ENCODE data around the gene LIN7A.
A peak's percentile ranks its signal among the peaks of the same experiment; 100 is the strongest.
"Not testable (repeated sequence)": the region's sequence is repeated elsewhere in the genome, so short reads cannot be mapped to it uniquely, and the experiment has no call there.

The LIN7A gene

DNA sequence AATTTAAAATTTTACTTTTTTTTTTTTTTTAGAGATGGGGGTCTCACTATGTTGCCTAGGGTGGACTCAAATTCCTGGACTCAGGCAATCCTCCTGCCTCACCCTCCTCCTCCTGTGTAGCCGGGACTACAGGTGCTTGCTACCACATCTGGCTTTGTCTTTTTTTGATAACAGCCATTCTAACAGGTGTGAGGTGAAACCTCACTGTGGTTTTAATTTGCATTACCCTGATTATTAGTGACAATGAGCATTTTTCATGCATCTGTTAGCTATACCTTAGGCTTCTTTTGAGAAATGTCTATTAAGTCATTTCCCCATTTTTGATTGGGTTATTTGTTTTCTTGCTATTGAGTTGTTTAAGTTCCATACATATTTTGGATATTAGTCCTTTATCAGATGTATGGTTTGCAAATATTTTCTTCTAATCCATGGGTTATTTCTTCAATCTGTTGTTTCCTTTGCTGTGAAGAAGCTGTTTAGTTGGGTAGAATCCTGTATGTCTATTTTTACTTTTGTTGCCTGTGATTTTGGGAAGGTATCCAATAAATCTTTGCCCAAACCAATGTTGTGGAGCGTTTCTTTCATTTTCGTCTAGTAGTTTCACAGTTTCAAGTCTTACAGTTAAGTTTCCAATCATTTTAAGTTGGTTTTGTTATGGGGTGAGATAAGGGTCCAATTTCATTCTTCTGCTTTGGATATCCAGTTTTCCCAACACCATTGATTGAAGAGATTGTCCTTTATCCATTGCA lies 134.9 kb downstream of the LIN7A start:
- no peak for DNase-seq

DNA sequence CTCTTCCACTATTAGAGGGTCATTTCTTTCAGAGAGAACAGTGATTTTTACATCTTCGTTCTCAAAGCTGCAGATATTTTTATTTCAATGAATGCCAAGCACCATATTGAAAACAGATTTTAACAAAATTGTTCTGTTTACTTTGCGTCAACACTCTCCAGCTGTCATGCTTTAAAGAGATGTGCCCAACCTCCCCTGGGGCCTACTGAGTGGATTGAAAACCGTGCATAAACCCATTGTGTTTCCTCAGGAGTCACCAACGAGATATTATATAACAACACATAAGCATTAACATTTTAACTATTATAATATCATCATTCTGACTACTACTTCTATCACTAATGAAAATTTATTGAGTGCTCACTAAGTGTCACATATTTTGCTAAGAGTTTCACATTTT lies 139.5 kb downstream of the LIN7A start:
- DNase-seq: no peak

DNA sequence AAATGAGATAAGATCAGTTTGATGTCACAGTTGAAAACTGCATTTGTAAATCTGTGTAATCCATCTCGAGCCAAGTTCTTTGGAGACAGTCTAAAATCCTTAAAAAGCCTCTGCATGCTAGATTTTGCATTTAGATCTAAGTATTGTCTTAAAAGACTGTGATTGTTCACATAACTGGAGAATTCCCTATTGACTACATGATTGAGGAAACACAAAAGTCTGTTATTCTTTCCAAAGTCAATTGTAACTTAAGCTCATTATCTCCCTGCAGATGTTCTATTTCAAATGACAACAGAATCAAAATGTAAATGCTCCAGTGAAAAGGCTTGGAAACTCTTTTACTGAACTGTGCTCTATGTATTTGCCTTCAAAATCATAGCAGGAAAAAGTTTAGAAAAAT lies 143.2 kb downstream of the LIN7A start:
- no peak for DNase-seq

DNA sequence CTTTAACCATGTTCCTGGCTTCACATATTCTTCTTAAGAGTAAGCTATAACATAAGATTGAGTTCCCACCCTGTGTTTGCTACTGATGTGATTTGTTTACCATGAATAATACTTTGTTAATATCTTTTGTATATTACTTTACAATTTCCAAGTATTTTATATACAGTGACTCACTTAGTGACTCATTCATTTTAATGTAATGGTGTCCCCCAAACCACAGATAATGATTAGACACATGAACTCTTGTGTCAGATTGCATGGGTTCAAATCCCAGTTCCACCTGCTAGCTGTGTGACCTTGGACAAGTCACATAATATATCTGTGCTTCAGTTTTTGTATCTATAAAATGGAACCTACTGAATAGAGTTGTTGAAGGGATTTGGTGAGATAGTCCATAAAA lies 144.9 kb downstream of the LIN7A start:
- DNase-seq: peak; percentile 8

DNA sequence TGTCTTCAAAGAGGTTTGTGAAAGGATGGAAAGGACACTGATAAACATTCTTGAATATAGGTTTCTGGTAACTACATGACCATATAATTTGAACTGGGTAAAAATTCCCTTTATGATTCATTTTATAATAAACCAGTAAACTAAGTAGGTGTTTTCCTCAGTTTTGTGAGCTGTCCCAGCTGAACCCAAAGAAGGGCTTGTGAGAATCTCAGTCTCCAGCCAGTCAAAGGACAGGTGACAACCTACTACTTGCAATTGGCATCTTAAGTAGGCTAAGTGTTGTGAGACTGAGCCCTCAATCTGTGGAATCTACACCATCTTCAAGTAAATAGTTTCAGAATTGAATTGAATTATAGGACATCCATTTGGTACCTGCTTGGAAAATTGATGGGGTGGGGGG lies 145.9 kb downstream of the LIN7A start:
- no peak for DNase-seq

DNA sequence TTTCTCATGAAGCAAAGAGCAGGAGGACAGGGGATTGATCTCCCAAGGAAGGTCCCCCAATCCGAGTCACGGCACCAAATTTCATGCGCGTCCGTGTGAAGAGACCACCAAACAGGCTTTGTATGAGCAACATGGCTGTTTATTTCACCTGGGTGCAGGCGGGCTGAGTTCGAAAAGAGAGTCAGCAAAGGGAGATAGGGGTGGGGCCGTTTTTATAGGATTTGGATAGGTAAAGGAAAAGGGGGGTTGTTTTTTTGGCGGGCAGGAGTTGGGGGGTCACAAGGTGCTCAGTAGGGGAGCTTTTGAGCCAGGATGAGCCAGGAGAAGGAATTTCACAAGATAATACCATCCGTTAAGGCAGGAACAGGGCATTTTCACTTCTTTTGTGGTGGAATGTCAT lies 149.3 kb downstream of the LIN7A start:
- DNase-seq: not testable (repeated sequence)

DNA sequence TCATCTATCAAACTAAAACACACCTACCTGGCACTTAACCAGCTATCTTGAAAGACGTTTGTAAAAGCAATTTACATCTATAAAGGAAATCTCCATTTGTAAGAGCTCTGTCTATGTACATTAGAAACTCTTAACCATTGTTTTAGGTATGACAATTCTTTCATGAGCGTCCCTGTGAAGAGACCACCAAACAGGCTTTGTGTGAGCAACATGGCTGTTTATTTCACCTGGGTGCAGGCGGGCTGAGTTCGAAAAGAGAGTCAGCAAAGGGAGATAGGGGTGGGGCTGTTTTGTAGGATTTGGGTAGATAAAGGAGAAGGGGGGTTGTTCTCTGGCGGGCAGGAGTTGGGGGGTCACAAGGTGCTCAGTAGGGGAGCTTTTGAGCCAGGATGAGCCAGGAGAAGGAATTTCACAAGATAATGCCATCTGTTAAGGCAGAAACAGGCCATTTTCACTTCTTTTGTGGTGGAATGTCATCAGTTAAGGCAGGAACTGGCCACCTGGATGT lies 154.7 kb downstream of the LIN7A start:
- DNase-seq: not testable (repeated sequence)

DNA sequence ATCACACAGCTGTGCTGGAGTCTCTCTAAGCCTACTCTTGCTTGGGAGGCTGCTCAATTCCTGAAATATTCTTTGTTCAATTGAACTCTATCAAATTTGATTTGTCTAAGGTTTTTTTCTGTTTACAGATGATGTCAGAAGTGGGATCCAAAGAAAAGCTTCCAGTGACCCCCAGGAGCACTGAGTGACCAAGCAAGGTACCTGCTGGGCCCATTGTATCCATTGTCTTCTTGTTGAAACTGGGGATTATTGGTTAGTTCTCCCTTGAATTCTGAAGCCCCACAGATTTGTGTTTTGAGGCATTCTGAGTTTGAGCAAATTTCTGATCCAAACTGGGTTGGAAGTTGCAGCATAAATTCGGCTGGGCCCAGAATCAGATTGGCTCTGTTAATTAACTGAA lies 156.4 kb downstream of the LIN7A start:
- no peak for DNase-seq

DNA sequence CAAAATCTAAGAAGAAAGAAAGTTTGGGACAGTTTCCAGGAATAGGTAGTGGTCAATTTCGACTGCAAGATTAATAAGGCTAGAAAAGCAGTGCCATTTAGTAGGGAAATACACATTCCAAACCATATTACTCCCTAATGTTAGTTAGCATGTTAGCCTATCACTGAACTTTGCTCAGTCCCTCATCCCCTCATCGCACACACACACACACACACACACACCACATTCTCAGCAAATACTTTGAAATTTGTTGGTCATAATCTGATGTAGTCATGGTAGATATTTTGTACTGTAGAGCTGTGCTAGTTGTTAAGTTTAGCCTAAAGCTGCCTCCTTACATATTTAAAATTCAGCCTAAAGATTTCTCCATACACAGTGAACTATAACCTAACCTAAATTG lies 157.0 kb downstream of the LIN7A start:
- no peak for DNase-seq

DNA sequence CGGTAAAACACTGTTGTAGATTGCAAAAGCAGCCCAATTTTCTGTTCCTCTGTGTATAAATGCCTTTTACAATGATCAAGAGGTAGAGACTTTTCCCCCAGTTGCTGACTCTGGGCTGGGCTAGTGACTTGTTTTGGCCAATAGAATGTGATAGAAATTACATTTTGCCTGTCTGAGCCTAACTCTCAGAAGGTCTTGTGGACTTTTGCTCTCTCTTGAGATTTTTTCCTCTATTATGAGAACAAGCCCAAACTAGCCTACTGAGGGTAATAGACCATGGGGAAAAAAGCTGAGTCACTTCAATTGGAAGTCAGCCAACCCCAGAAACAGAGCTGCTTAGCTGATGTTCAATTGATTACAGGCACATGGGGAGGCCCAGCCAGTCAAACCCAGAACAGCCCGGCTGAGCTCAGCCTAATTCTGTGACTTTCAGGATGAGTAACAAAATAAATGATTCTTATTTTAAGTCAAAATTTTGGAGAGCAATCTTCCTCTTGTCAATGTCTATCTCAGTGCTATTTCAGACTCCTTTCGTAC lies 159.7 kb downstream of the LIN7A start:
- DNase-seq: peak; percentile 97

DNA sequence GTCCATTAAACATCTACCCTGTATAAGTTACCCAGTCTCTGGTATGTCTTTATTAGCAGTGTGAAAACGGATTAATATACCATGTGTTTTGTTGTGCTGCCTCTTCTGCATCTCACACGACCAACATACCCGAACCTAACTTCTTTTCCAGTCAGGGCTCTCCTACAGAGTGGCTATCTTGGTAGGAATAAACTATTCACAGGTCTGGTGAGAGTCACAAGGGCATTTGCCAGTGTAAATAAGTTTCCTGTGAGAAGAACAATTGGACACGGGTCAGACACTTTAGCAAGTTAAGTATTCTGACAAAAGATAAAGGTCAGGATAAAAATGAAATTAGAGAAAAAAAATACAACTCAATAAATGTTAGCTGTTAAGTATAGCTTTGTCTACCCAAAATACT lies 160.1 kb downstream of the LIN7A start:
- DNase-seq: no peak

DNA sequence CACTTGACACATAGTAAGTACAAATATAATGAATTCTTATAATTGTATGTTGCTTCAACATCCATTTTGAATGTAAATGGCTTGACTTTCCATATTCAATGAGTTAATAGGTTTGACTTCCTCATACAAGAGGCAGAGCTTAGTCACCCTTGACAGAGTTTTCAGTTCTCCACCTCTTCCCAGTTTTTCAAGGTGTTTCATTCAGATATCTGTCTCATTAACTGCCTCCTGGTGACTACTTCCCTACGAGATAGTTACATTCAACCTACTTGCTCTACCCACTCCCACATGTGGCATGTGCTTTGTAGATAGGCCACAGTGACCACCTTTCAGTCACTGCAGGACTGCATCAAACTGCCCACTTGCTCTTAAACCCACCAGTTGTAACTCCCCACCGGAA lies 161.0 kb downstream of the LIN7A start:
- DNase-seq: no peak

DNA sequence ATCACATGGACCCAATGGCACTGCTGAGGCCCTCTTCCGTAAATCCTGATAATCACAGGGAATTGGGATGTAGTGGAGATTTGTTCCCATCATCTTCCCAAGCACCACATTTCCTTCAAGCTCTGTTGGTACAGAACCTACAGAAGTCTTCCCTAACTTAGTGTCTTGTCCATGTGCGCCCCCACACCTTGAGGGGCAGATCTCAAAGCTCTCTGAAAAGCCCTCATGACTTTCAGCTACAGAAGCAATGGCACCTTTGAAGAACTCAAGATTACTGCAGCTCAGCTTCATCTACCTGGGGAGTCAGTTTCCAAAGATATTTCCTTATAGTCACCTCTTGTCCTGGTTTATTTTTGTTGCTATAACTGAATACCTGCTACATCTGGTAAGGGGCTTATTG lies 166.8 kb downstream of the LIN7A start:
- no peak for DNase-seq

DNA sequence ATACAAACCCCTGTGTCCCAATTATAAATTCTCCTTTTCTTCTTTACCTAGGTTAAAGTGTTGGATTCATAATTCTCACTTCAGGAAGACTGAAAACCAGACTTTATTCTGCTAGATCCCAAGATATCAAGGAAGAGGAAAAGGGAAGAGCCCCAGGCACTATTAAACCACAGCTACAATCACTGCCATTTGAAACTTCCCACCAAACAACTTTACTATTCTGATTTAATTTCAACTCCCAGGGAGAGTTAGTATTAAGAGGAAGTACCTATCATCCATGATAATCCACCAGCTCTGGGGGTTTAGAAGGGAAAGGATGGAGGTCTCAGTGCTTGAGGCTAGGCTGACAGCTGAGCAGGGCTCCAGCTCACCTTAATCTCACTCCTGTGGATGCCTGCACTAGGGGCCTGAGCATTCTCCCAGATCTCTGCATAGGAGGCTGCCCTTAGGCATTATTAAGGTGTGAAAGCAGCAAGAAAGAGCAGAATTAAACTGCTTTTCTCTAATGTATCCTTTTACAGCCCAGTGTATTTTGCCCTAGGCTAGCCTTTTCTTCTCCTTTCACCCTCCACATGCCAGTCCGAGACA lies 168.1 kb downstream of the LIN7A start:
- no peak for DNase-seq

DNA sequence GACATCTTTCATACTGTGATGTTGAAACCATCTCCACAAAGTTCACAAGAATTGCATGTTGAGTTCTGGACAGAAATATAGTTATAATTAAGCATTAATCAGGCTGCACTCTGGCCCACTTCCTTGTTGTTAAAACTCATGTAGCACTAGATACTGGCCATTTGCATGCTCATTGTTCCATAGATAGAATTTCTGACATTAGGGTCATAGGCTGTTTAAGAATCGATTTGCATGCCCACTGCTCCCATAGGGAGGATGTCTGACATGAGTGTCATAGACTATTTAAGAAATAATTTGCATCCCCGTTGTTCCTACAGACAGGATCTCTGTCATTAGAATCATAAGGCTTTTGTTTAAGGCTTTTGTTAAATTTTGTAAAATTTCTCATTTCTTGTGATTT lies 170.8 kb downstream of the LIN7A start:
- DNase-seq: no peak

DNA sequence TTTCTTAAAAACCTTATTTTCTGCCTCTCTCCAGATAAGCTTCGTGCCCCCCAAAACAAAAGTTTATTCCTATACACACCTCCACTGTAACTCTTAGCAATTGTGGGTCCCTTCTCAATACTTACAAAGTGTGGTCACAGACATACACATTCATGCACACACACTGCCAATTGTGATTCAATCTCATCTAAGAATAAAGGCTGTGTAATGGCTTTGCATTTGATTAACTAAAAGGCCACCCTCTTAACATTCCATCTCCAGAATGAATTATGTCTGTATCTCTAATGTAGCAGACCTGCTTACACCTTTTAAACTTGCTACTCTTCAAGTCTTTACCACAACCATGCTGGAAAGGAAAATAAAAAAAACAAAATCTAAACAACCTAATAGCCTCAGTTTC lies 171.5 kb downstream of the LIN7A start:
- DNase-seq: no peak

DNA sequence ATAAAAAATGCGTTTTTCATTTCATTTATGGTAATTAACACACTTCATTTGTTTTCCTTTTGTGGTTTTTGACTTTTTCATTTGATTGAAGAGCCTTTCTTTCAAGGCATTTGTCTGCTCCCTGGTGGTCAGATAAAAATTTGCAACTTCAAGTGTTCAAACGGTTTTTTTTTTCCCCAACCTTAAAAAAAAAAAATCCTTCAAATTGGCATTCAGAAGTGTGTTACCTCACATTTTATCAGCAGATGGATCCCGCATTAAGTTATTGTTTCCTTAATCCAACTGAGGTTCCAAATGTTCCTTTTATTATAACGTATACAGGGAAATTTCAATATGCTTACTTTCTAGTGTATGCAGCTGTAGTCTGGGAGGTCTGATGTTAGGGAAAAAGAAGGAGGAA lies 173.9 kb downstream of the LIN7A start:
- DNase-seq: peak; percentile 60

DNA sequence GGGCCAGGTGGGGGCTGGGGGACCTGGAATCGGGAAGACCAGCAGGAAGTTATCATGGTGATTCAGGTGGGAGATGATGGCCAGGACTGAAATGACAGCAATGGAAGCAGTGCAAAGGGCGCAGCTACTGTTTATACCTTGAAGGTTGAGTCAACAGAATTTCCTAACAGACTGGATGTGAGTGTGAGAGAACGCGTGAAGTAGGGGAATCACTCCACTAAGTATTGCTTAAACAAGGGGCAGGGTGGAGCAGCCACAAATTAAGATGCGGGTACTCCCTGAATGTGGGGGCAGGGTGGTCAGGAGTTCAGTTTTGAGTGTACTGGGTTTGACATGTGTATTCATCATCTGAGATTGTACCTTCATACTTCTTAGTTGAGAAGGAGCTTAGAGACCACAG lies 175.9 kb downstream of the LIN7A start:
- DNase-seq: no peak

DNA sequence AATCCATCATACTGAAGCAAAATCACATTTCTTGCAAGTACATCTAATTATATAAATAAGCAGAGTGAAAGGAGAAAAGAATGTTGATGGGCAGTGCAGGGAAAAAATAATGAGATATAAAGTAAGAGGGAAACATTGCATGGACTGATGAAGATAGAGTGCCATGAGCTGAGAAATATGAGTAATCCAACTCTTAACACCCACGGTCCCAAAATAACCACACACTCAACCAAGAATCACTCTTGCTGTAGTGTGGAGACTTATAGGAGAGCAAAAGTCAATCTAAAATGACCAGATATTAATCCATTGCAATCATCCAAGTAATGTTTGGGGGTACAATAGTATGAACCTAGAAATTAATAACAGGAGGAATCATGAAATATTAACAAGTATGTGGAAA lies 180.9 kb downstream of the LIN7A start:
- DNase-seq: peak; percentile 49

DNA sequence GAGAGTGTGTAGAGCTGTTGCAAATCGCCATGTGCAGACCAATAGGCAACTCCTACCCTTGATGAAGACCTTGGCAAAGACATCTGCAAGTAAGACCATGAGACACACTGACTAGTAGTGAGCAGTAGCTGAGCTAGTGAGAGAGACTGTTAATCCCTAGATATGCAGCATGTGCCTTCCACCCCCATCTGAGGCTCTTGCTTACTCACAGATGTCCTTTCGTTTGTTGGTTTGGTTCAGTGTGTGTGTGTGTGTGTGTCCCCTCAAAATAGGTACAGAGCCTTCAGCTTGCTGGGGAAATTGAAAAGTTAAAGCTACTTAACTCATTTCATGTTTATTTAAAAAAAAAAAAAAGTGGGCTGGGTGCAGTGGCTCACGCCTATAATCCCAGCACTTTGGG lies 183.5 kb downstream of the LIN7A start:
- no peak for DNase-seq

DNA sequence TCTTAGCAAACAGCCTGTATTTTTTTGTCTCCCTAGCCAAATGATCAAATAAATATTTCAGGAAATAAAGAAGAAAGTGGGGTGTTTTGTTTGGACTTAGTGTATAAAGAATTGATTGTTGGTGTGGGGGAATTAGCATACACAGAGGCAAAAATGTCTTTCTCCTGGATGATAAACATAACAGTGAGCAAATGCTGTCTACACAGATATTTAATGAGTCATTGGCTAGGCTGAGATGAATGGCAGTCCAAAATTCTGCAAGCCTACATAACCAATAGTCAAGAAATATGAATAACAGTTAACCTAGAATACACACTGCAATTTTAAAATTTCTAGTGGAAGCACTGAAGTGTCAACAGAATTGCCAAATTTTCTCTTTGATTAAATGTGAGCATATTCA lies 185.3 kb downstream of the LIN7A start:
- peak; percentile 10 for DNase-seq

DNA sequence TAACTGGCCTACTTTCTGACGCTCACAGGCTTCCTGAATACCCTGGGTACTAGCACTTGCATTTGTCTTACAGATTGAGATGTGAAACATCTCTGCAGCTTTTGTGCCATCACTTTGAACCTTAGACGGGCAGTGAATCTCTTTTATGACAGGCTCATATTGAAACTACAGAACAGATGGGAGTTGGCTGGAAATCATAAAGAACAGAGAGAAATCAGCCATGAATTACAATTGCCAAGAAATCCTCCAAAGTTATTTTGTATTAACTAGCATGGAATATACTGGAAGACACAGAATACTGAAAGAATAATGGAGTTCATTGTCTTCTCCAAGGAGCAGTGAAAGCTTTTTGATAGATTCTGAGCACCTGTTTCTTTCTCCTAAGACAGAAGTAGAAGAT lies 188.3 kb downstream of the LIN7A start:
- no peak for DNase-seq

DNA sequence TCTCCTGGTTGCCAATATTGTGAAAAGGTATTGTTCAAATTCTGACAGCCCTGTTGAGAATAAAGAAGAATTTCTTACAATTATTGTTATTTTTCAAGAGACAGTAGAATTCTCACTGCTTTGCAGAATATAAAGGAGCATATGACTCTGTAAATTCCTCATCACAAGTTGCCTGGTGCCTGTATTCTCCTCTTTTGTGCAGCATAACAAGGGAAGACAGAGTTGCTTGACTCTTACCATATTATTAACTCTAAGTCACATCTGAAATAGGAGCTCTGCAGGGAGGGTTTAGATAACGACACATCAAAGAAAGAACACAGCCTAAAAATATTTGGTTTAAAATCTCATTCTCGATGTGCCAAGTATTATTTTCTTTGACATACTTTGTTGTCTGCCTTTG lies 189.9 kb downstream of the LIN7A start:
- no peak for DNase-seq

DNA sequence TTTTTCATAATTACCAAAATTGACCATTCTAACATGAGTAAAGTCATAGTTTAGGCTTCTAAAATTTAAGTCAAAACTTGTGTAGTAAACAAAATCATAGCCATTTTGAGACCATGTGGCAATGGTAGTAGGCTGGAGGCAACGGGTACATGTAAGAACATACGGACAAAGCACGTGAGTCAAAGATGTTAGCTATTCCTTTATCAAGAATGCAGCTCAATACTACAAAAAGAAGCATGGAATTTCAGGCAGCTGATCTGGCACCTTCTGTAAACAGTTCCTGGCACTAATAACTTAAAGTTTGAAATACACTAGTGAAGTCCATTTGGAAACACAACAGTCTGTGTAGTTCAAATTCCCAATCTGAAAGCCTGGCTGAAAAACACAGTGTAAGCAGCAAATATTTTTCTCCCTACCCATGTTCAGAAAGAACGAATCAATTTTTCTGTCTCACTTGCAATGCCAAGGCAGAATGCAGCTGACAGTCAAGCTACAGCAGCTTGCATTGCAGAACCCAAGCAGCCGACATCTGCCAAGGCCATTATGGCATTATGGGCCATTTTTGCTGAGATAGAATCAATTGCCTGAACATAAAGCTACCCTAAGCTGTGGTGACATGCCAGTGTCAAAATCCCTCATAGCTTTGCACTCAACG lies 191.8 kb downstream of the LIN7A start:
- peak; percentile 8 for DNase-seq
